Vagina (tissue), 2 donors: ENCODE data around the gene MRPL55. TPM values are rescaled to one million over a fixed set of nuclear protein-coding genes. Genes with fewer than 3 reads are reported as not detected.

Source experiments
- DNase-seq, 2 donors: peaks; one replicate each; pipeline ENCODE4 v3.0.0-alpha.2; 2017; ENCODE audit errors: extremely low spot score in 2 of 2
- H3K27ac ChIP-seq: fragments of 200-600 bp; sonication (generic); one replicate; pipeline ENCODE4 v1.5.1; 2019
- H3K27me3 ChIP-seq: fragments of 200-600 bp; sonication (generic); one replicate; pipeline ENCODE4 v1.5.1; 2019
- H3K36me3 ChIP-seq, 2 donors: fragments of 200-600 bp; sonication (generic); one replicate each; pipeline ENCODE4 v1.5.1; 2017 to 2019
- H3K4me1 ChIP-seq: fragments of 200-600 bp; sonication (generic); one replicate; pipeline ENCODE4 v1.5.1; 2019
- H3K4me3 ChIP-seq, 2 donors: fragments of 200-600 bp; sonication (generic); 1 replicate in 1 of 2; 2 replicates in 1 of 2; pipeline ENCODE4 v1.5.1; 2016 to 2019
- H3K9me3 ChIP-seq: fragments of 200-600 bp; sonication (generic); one replicate; pipeline ENCODE4 v1.5.1; 2019
- POLR2A ChIP-seq, 2 donors: fragments of 450-650 bp; IDR thresholded peaks; one replicate each; pipeline ENCODE4 v1.6.1; 2017; ENCODE audit warnings: antibody characterized with exemption in 2 of 2, mild to moderate bottlenecking in 2 of 2, moderate library complexity in 2 of 2
- POLR2AphosphoS5 ChIP-seq, 2 donors: sonication (generic); formaldehyde crosslinking; IDR thresholded peaks; one replicate each; pipeline ENCODE4 v1.9.0; 2017; ENCODE audit warnings: antibody characterized with exemption in 2 of 2, mild to moderate bottlenecking in 2 of 2, low read depth in 1 of 2; ENCODE audit not compliant: insufficient read depth in 1 of 2
- intact Hi-C: fragments of 100-400 bp; cut with DNase I; formaldehyde crosslinking; loops from one replicate; pipeline ENCODE4 v1.15.1; 2023
- total RNA-seq: library from RNA; depleted of rRNA; stranded (reverse); fragments of >200 nt; gene quantifications from one replicate; pipeline ENCODE4 v1.2.3, GENCODE V29; 2016
- TF ChIP-seq, protein P1 (sequence below), 3 experiments: fragments of 450-650 bp in 2 of 3; fragments of 200-600 bp in 1 of 3; sonication (generic) in 1 of 3; IDR thresholded peaks; one replicate each; pipeline ENCODE4 v1.5.1; 2017 to 2019; ENCODE audit warnings: antibody characterized with exemption in 3 of 3, mild to moderate bottlenecking in 2 of 3, moderate library complexity in 2 of 3

MRPL55 gene
- 73.7 TPM for total RNA-seq

- peak within 1 kb of the TSS; percentile 94 for H3K27ac ChIP-seq
- no peaks in the 10 kb centered on the region for H3K9me3 ChIP-seq
- H3K4me3 ChIP-seq = peak within 1 kb of the TSS; percentile 86 to 87
- intact Hi-C loops = no loop called here
- TF ChIP-seq POLR2A (IDR thresholded peaks at IDR 0.05) (peak; percentile 37 to 89), POLR2AphosphoS5 (IDR thresholded peaks at IDR 0.05; ENCODE audit: insufficient read depth in 1 of 2, low read depth in 1 of 2) (peak; percentile 99 to 100)
- TF ChIP-seq, protein P1, sequence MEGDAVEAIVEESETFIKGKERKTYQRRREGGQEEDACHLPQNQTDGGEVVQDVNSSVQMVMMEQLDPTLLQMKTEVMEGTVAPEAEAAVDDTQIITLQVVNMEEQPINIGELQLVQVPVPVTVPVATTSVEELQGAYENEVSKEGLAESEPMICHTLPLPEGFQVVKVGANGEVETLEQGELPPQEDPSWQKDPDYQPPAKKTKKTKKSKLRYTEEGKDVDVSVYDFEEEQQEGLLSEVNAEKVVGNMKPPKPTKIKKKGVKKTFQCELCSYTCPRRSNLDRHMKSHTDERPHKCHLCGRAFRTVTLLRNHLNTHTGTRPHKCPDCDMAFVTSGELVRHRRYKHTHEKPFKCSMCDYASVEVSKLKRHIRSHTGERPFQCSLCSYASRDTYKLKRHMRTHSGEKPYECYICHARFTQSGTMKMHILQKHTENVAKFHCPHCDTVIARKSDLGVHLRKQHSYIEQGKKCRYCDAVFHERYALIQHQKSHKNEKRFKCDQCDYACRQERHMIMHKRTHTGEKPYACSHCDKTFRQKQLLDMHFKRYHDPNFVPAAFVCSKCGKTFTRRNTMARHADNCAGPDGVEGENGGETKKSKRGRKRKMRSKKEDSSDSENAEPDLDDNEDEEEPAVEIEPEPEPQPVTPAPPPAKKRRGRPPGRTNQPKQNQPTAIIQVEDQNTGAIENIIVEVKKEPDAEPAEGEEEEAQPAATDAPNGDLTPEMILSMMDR (IDR thresholded peaks at IDR 0.05) = no peak
- peaks cover 27% of the 10 kb centered on the region for H3K4me1 ChIP-seq
- H3K36me3 ChIP-seq = peaks cover 0 to 11% of the 10 kb centered on the region in 2 donors
- no peaks in the 10 kb centered on the region for H3K27me3 ChIP-seq
- DNase-seq = peak in 1 of 2 donors; percentile 99
Measured at GRCh38 chr1:228109073-228109961, at the start of gene MRPL55. Gene MRPL55, minus strand, starts transcription at chr1:228109299. Its CDS starts 1,039 bp downstream, at chr1:228108260.

DNA sequence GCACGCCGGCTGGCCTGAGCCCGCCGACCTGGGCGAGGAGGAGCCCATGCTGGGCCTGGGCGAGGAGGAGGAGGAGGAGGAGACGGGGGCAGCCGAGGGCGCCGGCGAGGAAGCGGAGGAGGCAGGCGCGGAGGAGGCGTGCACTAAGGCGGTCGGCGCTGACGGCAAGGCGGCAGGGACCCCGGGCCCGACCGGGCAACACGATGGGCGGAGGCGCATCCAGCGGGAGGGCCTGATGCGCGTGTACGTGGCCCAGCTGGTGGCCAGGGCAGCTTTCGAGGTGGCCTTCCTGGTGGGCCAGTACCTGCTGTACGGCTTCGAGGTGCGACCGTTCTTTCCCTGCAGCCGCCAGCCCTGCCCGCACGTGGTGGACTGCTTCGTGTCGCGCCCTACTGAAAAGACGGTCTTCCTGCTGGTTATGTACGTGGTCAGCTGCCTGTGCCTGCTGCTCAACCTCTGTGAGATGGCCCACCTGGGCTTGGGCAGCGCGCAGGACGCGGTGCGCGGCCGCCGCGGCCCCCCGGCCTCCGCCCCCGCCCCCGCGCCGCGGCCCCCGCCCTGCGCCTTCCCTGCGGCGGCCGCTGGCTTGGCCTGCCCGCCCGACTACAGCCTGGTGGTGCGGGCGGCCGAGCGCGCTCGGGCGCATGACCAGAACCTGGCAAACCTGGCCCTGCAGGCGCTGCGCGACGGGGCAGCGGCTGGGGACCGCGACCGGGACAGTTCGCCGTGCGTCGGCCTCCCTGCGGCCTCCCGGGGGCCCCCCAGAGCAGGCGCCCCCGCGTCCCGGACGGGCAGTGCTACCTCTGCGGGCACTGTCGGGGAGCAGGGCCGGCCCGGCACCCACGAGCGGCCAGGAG lies 49.3 kb upstream of the MRPL55 start:
- Histone ChIP-seq H3K27me3 (no peaks in the 10 kb centered on the region), H3K4me3 (no peak overlapping the region), H3K27ac (no peak overlapping the region), H3K36me3 (no peaks in the 10 kb centered on the region), H3K9me3 (no peaks in the 10 kb centered on the region), H3K4me1 (peaks cover 42% of the 10 kb centered on the region)
- no peak for DNase-seq
- intact Hi-C loops = no loop called here
- TF ChIP-seq, protein P1 (IDR thresholded peaks at IDR 0.05) = no peak
- TF ChIP-seq POLR2AphosphoS5 (IDR thresholded peaks at IDR 0.05; ENCODE audit: insufficient read depth in 1 of 2, low read depth in 1 of 2) = no peak
- TF ChIP-seq POLR2A (IDR thresholded peaks at IDR 0.05) = no peak

- no peaks in the 10 kb centered on the region for H3K27me3 ChIP-seq
- H3K36me3 ChIP-seq = no peaks in the 10 kb centered on the region
- intact Hi-C loops = no loop called here
- no peak overlapping the region for H3K4me3 ChIP-seq
- no peaks in the 10 kb centered on the region for H3K9me3 ChIP-seq
- DNase-seq = no peak
- TF ChIP-seq, protein P1 (IDR thresholded peaks at IDR 0.05) = no peak
- no peak for TF ChIP-seq POLR2AphosphoS5 (IDR thresholded peaks at IDR 0.05; ENCODE audit: insufficient read depth in 1 of 2, low read depth in 1 of 2)
- H3K4me1 ChIP-seq = peaks cover 36% of the 10 kb centered on the region
- no peak overlapping the region for H3K27ac ChIP-seq
Measured at GRCh38 chr1:228157729-228158126, 48.6 kb upstream of the MRPL55 start.

DNA sequence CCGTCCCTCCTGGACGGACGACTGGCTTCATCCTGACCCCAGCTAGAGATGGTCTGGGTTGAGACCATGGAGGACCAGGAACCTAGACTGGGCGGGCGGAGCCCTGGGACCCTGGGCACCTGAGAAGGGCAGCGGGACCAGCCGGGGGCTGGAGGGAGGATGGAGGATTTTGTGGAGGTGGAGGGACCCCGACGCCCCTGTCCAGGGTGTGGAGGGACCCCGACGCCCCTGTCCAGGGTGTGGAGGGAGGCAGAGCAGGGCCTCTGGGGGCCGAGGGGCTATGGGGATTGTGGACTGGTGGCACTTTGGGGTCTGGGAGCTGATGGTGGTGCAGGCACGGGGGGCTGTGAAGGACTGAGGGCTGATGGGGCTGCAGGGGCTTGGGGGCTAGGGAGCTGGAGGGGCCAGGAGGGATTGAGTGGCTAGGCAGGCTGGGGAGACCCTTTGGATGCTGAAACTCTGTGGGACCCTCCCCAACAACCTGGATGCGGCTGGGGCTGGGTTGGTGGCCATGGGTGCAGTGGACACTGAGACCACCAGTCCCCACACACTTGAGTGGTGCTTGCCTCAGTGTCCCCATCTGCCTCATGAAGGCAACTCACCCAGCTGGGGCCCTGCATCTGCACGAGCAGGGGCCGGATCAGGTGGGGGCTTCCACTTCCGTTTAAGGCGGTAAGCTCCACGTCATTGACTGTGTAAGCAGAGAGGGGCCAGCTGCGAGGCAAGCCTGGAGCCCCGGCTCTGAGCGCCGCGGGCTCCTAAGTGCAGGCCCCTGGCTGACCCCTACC lies 48.0 kb upstream of the MRPL55 start:
- intact Hi-C loops = no loop called here
- TF ChIP-seq POLR2A (IDR thresholded peaks at IDR 0.05) (no peak), POLR2AphosphoS5 (IDR thresholded peaks at IDR 0.05; ENCODE audit: insufficient read depth in 1 of 2, low read depth in 1 of 2) (no peak)
- TF ChIP-seq, protein P1 (IDR thresholded peaks at IDR 0.05) = no peak
- DNase-seq = no peak

More for the DNA sequence above, 48.0 kb upstream of the MRPL55 start:
- Histone ChIP-seq H3K4me3 (no peak overlapping the region), H3K36me3 (no peaks in the 10 kb centered on the region), H3K9me3 (no peaks in the 10 kb centered on the region), H3K4me1 (peaks cover 30% of the 10 kb centered on the region), H3K27ac (no peak overlapping the region), H3K27me3 (no peaks in the 10 kb centered on the region)
